ENCODE data around the gene USP12. TPM values are rescaled to one million over a fixed set of nuclear protein-coding genes. Genes with fewer than 3 reads are reported as not detected.

USP12 gene
- total RNA-seq, 1 donor from 2014 or later = 28.0 TPM

DNA sequence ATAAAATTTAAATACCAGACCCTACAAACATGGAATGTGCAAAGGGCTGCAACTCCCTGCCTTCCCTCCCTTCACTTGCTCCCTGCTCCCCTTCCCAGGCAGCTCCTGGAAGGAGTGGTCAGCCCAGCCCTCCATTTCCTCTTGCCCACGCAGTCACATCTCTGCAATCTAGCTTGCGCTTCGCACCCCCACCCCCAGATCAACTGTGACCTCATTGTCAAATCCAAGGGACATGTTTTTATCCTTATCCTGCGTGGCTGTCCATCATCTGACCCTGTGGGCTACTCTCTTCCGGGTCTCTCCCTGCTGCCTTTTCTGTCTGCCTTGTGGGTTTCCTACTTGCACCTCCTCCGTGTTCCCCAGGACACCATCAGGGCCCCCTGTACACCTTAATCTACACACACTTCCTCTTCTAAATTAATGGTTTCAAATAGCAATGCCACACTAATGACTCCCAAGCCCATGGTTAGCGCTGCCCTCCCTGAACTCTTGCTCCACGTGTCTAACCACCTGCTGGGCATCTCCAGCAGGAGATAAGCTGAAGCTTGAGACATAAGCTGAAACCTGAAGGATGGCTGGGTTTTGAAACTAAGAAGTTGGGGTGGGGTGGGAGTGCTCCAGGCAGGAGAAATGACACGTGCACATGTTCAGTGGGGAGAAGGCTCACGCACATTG is 118.3 kb downstream of the USP12 start:
- intact Hi-C loops (cut with DNase I) = no loop called here
- DNase-seq (ENCODE audit: low spot score) = no peak

DNA sequence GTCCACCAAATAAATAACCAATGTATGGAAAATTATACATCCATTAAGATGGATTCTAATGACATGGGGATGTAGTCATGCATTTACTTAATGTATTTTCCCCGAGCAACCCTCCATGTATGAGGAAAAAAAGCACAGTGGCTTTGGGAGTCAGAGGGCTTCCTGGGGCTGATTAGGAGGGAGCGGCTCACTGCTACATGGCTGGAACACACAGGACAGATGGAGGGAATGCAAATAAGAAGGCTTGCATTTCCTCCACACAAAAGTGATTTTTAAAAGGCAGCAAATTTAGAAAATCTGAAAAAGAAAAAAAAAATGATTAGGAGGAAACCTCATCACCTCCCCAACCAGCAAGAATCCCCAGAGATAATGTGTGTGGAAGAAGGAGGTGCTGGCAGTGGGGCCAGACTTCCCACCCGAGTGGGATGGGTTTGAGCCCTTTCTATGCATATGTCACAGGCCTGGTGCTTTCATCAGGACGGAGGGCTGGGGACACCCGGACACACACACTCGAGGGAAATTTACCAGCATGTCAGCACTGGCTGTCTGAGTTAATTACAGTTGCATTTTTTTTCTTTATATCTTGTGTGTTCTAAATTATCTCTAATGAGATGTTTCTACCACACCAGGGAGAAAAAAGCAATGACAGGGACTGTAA is 118.9 kb downstream of the USP12 start:
- no peak for DNase-seq (ENCODE audit: low spot score)
- intact Hi-C loops (cut with DNase I) = no loop called here

DNA sequence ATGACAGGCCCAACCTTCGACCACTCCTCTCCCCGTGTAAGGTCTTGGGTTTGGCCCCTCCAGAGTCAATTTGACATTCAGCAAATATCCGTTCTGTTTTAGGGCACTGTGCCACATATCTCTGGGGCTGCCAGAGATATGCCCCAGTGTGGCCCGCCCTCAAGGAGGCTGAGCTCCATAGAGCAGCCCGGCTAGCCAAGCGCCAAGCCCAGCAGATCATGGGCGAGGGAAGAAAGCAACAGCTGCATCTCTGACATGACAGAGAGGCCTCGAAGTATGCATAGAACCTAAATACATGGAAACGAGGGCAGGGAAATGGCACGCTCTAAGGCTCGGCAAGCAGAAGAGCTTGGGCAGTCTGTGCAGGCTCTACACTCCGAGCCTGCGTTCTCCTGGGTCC is 124.5 kb downstream of the USP12 start:
- DNase-seq (ENCODE audit: low spot score) = no peak
- intact Hi-C loops (cut with DNase I) = no loop called here

DNA sequence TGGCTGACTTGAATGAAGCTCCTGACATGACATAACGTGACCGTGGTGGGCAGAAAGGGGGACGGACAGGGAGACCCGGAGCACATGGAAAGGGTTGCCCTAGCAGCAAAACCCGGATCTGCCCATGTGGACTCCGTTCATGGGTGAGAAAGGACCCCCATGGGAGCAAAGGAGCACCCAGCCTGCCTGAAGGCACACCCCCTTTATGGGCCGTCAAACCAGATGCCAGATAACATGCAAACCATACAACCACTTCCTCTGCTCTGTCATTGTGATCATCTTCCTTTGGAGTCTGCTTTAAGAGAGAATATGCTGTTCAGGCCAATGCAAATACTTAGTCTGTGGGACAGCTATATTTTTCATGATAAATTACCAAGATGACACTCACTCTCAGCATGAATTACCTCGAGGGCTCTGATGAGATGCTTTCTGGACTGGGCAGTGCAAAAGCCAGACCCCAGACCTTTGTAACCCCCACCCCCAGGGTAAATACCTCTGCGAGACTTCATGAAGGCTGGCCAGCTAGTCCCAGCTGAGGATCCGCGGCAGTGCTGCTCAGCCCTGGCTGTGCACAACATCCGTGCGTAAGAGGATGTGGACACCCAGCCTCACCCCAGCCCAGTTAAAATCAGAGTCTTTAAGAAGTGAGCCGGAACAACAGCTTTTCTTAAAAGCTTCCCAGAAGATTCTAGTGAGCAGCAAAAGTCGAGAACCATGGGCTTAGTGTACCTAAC is 126.6 kb downstream of the USP12 start:
- intact Hi-C loops (cut with DNase I) = no loop called here

DNA sequence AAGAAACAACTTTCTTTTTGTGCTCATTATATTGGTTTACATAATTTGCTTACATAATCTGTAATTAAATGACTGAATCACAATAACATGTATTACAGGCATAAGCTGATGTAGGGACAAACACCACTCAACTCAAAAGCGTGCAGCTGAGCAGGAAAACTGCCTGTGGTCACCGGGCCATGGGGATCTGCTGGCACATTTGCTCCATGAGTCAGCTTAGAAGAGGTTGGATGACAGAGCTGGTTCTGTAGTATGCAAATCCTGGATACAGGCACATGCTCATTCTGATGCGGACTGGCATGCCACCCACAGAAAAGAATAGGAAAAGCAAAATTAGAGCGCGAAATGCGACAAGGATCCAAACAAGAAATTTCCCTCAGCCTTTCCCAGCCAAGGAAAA is 128.6 kb downstream of the USP12 start:
- intact Hi-C loops (cut with DNase I) = no loop called here

More for the DNA sequence above, 126.6 kb downstream of the USP12 start:
- no peak for DNase-seq (ENCODE audit: low spot score)

DNA sequence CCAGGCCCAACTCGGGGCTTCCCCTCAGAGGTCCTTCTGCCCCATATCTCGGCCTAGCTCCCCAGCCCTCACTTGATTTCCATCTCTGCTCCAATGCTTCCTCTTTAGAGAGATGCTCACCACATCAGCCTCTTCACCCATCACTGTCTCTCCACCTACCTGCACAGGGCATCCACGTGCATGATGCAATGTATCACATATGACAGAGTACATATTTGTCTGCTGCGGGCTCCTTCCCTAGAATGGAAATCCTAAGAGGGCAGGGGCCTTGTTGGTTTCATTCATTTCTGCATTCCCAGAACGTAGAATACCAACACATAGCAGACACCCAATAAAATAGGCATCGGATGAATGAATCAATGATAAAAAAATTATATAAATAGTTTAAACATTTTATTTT is 130.3 kb downstream of the USP12 start:
- no peak for DNase-seq (ENCODE audit: low spot score)
- intact Hi-C loops (cut with DNase I) = no loop called here

More for the DNA sequence above, 128.6 kb downstream of the USP12 start:
- no peak for DNase-seq (ENCODE audit: low spot score)

DNA sequence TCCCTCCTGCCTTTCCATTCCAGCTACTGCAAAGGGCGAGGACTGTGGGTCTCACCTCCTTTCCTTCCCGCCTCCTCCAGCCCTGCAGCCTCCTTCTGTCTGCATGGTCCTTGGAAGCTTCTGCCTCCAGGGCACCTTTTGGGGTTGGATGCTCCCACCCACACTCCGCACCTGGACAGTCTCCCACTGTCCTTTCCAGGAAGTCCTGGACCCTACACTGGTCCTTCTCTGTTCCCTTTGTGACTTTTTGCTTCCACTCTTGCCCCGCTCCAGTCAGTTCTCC is 130.8 kb downstream of the USP12 start:
- DNase-seq (ENCODE audit: low spot score) = no peak
- intact Hi-C loops (cut with DNase I) = no loop called here

DNA sequence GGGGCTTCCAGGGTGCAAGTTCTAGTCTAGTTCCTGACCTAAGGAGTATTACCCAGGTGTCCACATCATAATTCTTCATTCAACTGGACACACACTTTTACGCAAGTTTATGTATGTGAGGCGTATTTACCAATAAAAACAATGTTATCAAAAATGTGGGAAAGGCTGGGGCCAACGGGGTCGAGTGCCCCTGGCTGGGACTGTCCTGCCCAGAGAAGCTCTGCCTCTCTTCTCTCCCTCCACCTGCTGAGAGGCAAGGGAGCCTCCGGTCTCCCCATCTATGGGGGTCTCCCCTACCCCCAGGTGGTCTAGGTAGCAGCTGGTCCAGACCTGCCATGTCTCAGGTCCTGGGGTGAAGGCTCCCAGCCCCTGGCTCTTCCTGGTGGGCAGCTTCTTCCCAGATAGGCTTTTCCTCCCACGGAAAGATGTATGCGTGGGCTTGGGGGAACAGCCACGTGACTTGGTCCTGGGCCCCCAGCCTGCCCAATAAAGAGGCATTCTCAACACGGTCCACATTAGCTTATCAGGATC is 132.4 kb downstream of the USP12 start:
- intact Hi-C loops (cut with DNase I) = no loop called here
- peak; percentile 36 for DNase-seq (ENCODE audit: low spot score)

DNA sequence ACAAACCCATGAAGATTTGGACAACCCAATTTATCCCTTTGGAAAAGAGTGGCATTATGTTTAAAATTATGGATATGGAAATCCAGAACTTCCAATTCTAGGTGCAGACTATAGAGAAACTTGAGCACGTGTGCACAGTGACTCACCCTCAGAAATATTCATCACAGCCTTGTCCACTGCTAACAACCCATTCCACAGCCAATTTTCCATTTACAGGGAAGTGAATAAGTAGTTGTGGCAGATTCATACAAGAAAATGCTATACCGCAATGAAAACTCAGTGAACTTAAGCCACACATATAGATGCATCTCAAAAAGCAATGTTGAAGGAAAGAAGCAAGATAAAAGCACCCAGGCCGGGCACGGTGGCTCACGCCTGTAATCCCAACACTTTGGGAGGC is 133.3 kb downstream of the USP12 start:
- intact Hi-C loops (cut with DNase I) = no loop called here
- DNase-seq (ENCODE audit: low spot score) = peak; percentile 15

DNA sequence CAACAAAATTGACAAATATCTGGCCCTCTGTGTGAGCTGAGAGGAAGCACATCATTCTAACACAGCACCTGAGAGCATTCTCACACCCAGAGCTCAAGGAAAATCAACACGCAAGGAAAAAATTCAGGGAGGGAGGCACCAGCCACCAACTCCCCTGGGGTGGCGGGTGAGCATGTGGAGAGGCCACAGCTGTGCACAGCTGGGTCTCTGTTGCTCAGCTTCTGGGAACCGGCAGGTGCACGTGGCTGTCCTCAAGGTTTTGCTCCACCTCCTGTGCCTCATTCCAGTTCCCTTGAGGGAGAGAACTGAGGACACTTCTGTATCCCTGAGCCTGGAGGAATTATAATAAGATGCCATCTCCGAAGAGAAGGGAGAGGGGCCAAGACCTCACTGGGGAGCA is 134.0 kb downstream of the USP12 start:
- intact Hi-C loops (cut with DNase I) = no loop called here
- no peak for DNase-seq (ENCODE audit: low spot score)

DNA sequence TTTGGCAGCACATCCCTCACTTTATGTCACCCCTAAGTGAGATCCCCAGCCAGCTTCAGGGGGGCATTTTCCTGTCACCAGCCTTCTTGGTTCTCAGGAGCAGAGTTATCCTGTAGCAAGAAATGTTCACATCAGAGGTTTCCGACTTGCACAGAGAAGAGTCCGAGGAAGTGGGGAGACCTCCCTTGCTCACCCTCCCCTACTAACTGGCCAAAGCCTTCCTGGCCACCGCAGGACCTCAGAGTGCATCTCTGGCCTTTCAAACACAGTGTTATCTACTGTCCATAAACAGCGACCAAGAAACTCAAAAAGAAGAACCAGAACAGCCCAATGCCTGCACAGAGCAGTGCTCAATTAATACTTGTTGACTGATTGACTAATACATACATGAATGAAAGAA is 134.4 kb downstream of the USP12 start:
- no peak for DNase-seq (ENCODE audit: low spot score)
- intact Hi-C loops (cut with DNase I) = no loop called here

DNA sequence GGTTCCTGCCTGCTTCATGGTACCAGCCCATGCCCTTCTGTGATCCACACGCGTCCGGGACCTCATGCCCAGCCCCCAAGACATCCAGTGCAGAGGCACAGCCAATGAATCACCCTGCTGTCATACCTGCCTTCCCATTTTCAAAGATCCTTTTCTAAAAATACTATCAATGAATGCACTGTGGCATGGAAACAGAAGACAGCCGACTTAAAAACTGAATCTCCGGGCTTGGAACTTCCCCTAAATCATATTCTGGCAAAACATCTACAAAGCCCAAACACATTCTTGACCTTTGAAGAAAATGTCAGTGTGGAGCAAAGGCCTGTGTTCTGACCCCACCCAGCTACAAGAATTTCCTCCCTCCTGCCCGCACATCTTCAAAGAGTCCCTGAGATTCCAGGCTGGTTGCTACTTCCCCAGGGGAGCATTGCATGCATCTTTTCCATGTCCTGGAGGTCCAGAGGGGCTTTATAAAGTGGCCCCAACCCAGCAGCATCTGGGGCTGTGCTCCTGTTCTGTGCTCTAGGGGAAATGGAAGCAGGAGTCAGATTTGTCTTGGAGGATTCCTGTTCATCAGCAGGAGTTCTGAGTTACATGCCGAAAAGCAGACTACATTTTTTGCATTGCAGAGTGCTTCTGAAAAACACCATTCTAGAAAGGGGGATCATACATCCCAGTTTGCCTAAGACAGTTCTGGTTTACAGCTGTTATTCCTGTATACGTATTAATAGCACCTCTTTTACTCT is 135.2 kb downstream of the USP12 start:
- DNase-seq (ENCODE audit: low spot score) = no peak
- intact Hi-C loops (cut with DNase I) = no loop called here

DNA sequence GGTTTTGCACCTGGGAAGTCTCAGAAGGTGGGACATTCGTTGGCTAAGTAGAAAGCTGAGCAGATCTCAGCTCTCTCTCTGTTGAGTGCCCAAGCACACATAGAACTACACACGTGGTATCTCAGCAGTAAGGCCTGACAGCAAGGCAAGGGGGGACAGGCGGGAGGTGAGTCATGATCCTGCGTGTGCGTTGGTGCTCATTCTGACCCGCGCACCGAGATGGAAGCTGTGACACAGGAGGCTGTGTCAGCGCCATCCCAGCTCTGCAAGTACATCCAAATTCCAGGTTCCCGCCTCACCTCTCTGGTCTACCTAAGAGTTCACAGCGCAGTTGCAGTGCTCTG is 135.7 kb downstream of the USP12 start:
- no peak for DNase-seq (ENCODE audit: low spot score)
- intact Hi-C loops (cut with DNase I) = no loop called here

DNA sequence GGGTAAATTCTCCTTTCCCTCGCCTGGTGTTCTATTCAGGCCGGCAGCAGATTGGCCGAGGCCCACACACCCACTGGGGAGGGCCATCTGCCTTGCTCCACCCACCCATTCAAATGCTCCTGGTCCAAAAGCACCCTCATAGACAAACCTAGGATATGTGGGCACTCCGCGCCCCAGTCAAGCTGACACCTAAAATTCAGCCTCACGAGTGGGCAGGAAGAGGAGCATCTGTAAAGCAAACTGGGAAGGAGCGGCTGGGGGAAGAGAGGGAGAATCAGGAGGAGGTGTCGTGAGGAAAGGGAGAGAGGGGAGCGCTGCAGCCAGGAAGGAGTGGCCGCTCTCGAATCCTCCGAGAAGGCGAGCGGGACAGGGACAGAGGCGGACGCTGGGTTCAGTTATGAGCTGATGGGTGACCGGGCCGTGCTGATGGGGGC is 136.9 kb downstream of the USP12 start:
- intact Hi-C loops (cut with DNase I) = no loop called here
- no peak for DNase-seq (ENCODE audit: low spot score)

DNA sequence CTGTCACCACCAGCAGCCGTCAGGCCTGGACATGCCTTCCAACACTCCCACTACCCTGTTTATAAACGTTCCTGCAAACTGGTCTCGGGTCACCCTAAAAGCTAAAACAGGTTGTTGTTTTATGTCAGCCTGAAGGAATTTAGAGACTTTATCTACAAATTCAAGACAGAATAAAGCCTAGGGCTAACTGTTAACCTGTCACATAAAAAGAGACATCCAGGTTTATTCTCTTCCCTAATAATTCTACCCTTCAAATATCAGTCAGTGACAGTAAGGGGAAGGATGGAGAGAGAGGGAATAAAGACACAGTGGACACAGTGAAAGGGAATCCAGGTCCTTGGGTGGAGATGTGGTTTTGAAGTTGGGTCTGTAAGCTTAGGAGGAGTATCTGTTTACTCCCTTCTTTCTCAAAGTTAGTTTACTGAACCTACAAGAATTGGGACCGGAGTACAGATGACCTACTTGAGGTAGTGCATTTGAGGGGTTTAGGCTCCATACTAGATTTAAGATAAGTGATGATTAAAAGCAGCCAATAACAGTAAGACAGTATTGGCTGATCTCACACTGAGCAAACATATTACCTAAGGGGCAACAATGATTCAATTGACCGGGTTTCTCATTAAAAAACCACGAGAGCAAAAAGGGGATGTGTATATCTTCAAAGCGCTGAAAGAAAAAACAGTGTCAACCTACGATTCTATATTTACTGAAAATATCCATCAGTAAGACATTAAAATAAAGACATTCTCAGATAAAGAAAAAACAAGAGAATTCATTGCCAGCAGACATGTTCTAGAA is 142.7 kb downstream of the USP12 start:
- intact Hi-C loops (cut with DNase I) = no loop called here
- DNase-seq (ENCODE audit: low spot score) = no peak

DNA sequence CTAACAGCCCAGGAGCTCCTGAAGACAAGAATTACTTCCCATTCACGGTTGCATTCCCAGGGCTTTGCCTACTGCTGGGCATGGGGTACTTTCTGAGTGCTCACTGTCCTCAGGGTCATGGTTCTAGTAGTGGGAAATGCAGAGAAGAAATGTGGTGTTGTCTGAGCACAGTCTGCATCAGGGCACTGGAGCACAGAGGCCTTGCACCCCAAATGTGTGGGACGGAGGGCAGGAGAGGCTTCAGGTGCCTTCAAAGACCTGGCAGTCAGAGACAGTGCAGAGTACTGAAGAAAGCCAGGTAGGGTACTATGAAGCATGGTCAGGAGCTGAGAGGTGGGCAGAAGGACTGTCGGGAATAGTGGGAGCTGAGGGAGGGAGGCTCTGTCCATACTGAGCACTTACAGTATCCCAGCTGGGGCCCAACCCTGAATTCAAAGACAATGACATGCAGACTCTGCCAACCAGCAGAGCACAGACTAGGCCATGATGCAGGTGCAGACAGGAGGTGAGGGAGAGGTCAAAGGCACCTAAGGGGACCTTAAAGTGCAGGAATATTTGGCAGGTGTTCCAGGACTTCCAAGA is 144.4 kb downstream of the USP12 start:
- no peak for DNase-seq (ENCODE audit: low spot score)
- intact Hi-C loops (cut with DNase I) = no loop called here

DNA sequence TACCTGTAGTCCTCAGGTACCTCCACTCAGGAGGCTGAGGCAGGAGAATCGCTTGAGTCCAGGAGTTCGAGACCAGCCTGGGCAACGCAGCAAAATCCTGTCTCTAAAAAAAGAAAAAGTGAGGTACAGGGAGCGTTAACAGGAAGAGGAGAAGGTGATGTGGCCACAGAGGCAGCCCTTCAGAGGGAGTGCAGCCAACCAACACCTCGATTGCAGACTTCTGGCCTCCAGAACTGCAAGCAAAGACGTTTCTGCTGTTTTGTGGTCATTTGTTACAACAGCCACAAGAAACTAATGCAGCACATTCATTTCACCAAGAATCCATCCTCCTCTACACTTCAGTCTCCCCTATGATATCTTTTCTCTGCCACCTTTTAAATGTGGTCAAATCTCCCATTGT is 145.2 kb downstream of the USP12 start:
- no peak for DNase-seq (ENCODE audit: low spot score)
- intact Hi-C loops (cut with DNase I) = no loop called here

DNA sequence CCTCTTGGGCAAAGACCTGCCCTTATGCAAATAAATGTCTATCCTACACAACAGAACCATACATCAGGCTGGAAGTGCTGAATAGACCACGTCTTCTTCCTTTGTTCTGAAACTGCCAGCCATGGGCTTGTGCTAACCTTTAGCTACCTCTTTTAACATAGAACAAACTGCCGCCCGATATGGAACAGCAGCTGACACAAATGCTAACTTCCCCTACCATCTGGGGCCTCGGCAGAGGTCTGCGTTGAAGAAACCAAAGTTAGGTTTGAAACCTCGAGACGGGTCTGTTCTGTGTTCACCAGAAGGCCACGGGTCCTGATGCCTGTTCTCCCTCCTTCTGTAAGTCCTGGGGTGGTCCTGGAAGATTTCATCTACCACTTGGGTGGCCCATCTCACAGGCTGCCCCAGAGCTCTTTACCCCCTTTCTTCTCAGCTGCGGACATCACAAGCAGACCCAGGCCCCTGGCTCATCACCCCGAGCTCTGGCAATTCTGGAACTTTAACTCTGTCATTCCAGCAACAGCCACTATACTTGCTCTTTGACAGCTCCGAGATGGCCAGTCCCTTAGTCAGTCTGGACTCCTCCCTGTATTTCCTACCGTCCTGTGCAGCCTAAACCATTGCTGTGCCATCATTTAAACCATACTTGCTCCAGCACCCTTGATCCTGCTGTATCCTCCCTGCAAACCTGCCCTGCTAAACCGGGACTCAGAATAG is 146.7 kb downstream of the USP12 start:
- no peak for DNase-seq (ENCODE audit: low spot score)
- intact Hi-C loops (cut with DNase I) = no loop called here

DNA sequence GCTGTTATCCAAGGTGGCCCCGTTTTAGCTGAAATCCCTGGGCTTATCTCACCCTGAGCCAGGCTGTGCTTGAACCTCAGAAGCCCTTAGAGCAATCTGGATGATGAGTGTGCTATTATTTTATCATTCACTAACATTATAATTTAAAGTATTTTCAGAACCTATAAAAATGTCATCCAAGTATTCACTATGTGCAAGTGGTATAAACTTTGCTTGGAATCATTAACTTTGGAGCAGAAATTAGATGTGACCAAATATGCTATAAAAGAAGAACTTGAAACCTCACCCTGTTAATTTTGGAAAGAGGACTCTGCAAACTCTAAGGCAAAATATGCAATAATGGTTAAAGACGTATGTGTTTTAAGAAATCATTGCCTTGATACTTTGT is 147.5 kb downstream of the USP12 start:
- intact Hi-C loops (cut with DNase I) = no loop called here
- DNase-seq (ENCODE audit: low spot score) = no peak
